ENCODE measurements around the gene ACOT7.
A peak's percentile ranks its signal among the peaks of the same experiment; 100 is the strongest.

Gene ACOT7

DNA sequence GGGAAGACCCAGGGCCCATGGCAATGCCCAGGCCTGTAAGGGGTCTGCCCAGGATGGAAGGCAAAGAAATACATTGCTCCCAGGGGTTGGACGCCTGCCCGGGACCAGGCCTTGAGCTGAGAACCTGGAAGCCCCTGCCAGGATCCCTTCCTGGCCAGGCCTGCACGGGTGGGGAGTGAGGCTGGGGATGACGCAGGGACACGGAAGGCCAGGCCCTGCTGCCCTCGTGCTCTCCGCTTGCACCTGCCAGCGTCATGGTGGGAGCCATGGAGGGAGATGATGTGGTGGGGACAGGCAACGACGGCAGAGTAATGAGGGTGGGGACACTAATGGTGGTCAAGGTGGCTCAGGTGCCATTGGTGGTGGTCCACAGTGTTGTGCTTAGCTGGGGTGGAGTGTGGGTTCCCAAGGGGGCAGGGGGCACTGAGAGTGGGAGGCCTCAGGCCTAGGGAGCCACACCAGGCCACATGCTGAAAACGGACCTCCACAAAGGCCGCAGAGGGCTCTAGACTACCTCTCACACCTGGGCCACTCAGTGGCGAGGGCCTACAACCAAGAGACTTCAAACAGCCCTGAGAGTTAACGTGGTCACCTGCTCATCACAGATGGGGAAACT lies 145.3 kb downstream of the ACOT7 start:
- Mint-ChIP-seq H3K36me3 (no peaks in the 10 kb centered on the region), H3K9me3 (no peaks in the 10 kb centered on the region), H3K4me1 (peaks cover 9% of the 10 kb centered on the region), H3K27ac (no peak overlapping the region), H3K4me3 (peak overlapping the region; percentile 23)
- DNase-seq (ENCODE audit: low spot score in 2 of 2) (no peak), ATAC-seq (no peak)

DNA sequence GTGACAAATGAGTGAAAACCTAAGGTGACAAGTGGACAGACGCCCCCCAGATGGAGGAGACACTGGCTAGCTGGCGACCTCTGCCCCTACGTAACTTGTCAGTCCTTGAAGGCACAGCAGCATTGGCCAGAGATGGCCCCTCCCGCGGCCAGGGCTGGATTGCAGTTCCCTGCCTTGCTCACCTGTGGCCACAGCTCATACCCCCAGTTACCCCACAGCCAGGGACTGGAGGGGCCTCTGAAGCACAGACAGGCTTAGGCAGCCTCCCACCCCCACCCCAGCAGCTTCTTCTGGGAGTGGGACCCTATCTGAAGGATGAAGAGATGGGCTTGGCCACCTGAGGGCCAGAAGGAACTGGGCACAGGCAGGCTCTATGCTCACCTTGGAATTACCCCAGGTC lies 145.9 kb downstream of the ACOT7 start:
- Mint-ChIP-seq H3K4me3 (no peak overlapping the region), H3K9me3 (no peaks in the 10 kb centered on the region), H3K27ac (no peak overlapping the region), H3K4me1 (peaks cover 9% of the 10 kb centered on the region), H3K36me3 (no peaks in the 10 kb centered on the region)
- DNase-seq (ENCODE audit: low spot score in 2 of 2) (no peak), ATAC-seq (no peak)

DNA sequence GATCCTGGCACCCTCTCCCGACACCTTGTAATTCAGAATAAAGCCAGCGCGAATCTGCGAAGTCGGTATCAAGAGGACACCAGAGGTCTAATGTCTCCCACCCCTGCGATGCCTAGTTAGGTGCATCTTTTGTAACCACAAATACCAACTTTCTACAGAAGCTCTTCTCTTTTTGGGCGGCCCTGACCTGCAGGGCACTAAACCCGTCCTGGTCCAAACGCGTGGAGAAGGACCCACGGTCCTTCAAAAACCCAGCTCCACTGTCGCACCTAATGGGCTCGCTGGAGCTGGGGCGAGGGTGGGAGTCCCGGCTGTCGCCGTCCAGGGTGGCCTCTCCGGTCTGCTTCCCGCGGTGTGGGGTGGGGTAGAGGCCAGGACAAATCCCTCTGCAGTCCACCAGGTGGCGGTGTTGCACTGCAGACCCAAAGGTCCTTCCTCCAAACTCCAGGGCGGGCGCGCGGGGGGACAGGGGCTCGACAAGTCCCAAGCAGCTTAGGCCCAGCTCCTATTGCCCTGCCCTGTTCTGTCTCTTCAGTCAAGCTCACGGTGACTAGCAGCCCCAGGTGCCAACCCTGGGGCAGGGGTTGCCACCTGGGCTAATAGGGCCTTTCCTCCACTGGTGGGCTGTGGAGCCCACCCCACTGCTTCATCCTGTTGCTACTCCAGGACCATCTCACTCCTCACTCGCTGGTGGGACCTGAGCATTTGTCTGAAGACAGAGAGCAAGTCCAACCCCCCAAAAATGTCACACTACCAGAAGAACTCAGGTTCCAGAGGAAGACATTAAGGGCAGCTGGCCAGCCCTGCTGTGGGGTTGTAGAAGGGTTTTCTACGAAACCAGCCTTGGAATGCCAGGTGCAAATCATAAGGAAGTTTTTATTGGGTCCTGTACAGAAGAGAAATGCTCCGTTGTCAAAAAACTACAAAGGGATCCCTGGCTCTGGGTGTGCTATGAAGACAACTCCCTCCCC lies 146.8 kb downstream of the ACOT7 start:
- Mint-ChIP-seq H3K27ac (no peak overlapping the region), H3K4me3 (peak overlapping the region; percentile 68), H3K9me3 (no peaks in the 10 kb centered on the region), H3K4me1 (peaks cover 10% of the 10 kb centered on the region), H3K36me3 (no peaks in the 10 kb centered on the region)
- peak; percentile 71 to 90 for DNase-seq (ENCODE audit: low spot score in 2 of 2)
- ATAC-seq: peak; percentile 63

DNA sequence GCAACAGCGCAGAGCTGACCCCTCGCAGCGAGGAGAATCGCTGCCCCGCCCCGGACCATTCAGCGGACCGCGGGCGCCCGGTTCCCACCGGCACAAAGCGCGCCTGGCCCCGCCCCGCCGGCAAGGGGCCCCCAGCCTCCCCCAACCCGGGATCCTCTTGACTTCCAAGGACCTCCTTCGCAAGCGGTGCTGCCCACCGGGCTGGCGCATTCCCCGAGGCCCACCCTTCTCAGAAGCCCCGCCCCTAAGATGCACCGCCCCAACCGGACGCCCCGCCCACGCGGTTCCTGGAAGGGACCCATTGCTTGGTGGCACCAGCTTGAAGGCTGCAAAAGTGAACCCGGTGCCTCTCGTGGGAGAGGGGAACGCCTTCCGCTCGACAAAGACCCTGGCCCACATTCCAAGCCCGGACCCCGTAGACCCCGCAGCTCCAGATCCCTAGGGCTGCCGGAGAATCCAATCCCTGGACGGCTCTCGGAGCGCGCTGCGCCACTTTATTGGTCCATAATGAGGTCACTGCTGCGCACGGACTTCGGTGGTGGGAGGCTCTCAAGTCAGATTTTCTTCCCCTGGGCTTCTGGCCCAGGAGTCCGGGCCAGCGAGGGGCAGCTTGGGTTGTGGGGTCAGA lies 147.6 kb downstream of the ACOT7 start:
- peak overlapping the region; percentile 68 for H3K4me3 Mint-ChIP-seq
- DNase-seq (ENCODE audit: low spot score in 2 of 2): peak; percentile 41 to 87
- H3K4me1 Mint-ChIP-seq: peaks cover 17% of the 10 kb centered on the region
- no peak for ATAC-seq
- H3K36me3 Mint-ChIP-seq: no peaks in the 10 kb centered on the region
- no peak overlapping the region for H3K27ac Mint-ChIP-seq
- H3K9me3 Mint-ChIP-seq: no peaks in the 10 kb centered on the region

DNA sequence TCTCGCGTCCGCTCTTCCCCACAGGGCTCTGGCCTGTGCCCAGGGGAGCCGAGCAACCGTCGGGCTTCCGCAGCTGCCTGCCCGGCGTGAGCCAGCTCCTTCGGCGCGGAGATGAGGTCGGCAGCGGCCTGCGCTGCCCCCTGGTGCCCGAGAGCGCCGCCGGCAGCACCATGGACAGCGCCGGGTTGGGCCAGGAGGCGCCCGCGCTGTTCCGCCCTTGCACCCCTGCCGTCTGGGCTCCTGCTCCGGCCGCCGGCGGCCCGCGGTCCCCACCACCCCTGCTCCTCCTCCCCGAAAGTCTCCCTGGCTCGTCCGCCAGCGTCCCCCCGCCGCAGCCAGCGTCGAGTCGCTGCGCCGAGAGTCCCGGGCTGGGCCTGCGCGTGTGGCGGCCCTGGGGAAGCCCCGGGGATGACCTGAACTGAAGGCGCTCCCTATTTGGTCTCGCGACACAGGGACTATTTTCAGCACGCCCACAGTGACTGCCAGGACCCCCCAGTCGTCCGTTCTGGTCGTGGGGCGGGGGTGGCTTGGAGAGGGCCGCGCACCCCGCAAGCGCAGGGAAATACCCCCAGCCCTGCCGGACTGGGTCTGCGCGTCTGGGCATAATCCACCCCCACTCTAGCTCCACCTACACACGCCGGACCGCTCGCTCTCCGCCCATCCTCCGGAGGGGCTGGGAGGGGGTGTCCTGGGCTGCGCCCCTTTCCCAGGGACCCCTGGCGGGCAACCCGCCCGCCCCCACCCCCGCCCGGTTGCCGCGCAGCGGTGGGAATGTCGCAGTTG lies 148.3 kb downstream of the ACOT7 start:
- no peaks in the 10 kb centered on the region for H3K9me3 Mint-ChIP-seq
- peak; percentile 85 to 90 for DNase-seq (ENCODE audit: low spot score in 2 of 2)
- H3K36me3 Mint-ChIP-seq: no peaks in the 10 kb centered on the region
- H3K4me3 Mint-ChIP-seq: peak overlapping the region; percentile 68
- ATAC-seq: peak; percentile 78
- peaks cover 17% of the 10 kb centered on the region for H3K4me1 Mint-ChIP-seq
- no peak overlapping the region for H3K27ac Mint-ChIP-seq

DNA sequence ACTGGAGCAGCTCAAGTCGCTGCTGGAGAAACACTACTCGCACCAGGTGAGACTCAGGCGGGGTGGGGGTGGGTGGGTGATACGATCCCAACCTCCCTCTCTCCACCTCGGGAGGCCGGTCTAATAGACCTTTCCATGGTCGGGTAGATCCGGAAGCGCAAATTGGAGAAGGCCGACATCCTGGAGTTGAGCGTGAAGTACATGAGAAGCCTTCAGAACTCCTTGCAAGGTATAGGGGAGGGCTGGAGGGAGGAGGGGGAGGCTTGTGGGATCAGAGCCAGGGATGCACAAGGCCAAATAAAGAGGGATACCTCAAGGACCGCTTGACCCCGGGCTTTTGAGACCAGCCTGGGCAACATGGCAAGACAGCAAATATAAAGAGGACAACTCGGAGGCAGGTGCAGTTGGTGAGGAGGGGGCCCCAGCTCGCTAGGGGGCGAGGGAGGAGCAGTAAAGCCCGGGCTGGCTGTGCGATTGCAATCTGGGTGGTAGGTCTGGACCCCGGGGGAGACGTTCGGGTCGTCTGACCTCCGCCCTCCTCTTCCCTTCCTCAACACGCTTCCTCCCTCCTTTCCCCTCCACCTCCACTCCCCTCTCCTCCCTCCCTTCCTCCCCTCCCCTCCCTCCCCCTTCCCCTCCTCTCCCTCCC lies 149.0 kb downstream of the ACOT7 start:
- no peak overlapping the region for H3K27ac Mint-ChIP-seq
- DNase-seq (ENCODE audit: low spot score in 2 of 2) (no peak), ATAC-seq (no peak)
- no peak overlapping the region for H3K4me3 Mint-ChIP-seq
- H3K9me3 Mint-ChIP-seq: no peaks in the 10 kb centered on the region
- H3K4me1 Mint-ChIP-seq: peaks cover 17% of the 10 kb centered on the region
- H3K36me3 Mint-ChIP-seq: no peaks in the 10 kb centered on the region

DNA sequence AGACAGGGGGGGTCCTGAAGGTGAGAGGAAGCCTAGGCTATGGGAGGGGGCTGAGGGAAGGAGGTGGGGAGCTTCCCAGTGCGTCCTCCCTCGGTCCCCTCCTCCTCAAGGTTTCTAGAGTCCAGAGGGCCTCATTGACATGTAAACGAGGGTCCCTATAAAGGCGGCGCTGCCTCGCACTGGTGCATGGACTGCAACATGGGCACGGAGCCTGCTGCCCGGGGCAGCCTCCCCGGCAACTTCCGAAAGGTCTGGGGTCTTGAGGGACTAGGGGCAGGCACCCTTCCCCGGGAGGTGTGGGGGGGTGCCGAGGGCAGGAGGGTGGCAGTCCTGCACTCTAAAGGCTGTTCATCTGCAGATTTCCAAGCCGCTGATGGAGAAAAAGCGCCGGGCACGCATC lies 149.6 kb downstream of the ACOT7 start, which contains the start of gene HES3:
HES3 (plus strand) TSS at position 187 of the 400 bp plus-strand sequence; CDS start at position 374, 187 bp downstream.
- Mint-ChIP-seq H3K4me3 (peak within 1 kb of the TSS; percentile 68), H3K36me3 (no peaks in the 10 kb centered on the region), H3K27ac (no peak within 1 kb of the TSS), H3K4me1 (peaks cover 19% of the 10 kb centered on the region), H3K9me3 (no peaks in the 10 kb centered on the region)
- DNase-seq (ENCODE audit: low spot score in 2 of 2) (no peak), ATAC-seq (no peak)

DNA sequence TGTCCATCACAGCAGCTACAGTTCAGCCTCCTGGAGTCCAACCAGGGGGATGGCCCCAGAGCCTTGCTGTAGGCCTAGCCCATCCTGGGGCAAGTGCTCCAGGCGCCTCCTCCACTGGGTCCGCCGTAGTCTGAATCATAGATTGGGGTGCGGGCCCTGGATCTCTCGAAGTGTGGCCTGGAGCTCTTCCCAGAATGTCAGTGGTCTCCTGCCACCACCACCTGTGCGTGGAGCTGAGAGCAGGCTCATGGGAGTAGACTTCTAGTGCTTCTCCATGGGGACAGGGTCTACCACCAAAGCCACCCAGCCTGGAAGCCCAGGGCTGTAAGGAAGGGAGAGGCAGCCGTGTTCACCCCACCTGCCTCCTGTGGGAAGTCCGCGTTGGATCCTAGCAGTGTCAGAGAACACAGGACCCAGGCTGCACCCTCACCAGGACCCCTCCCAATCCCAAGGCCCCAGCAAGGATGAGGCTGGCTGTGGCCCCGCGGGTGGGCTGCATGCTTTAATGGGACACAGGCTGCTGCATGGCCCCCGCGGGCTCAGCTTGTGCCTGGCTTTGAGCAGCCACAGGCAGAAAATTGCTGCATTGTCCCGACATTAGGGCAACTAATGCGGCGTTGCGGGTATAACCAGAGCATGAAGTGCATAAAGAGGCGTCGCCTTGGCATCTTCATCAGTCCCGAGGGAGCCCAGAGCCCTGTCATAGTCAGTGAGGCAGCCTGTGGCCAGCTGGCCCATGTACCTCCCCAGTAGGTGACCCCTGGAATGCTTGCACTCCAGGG lies 150.3 kb downstream of the ACOT7 start:
- H3K4me1 Mint-ChIP-seq: peaks cover 22% of the 10 kb centered on the region
- H3K36me3 Mint-ChIP-seq: no peaks in the 10 kb centered on the region
- DNase-seq (ENCODE audit: low spot score in 2 of 2): no peak
- no peaks in the 10 kb centered on the region for H3K9me3 Mint-ChIP-seq
- ATAC-seq: no peak
- H3K27ac Mint-ChIP-seq: no peak overlapping the region
- H3K4me3 Mint-ChIP-seq: no peak overlapping the region

DNA sequence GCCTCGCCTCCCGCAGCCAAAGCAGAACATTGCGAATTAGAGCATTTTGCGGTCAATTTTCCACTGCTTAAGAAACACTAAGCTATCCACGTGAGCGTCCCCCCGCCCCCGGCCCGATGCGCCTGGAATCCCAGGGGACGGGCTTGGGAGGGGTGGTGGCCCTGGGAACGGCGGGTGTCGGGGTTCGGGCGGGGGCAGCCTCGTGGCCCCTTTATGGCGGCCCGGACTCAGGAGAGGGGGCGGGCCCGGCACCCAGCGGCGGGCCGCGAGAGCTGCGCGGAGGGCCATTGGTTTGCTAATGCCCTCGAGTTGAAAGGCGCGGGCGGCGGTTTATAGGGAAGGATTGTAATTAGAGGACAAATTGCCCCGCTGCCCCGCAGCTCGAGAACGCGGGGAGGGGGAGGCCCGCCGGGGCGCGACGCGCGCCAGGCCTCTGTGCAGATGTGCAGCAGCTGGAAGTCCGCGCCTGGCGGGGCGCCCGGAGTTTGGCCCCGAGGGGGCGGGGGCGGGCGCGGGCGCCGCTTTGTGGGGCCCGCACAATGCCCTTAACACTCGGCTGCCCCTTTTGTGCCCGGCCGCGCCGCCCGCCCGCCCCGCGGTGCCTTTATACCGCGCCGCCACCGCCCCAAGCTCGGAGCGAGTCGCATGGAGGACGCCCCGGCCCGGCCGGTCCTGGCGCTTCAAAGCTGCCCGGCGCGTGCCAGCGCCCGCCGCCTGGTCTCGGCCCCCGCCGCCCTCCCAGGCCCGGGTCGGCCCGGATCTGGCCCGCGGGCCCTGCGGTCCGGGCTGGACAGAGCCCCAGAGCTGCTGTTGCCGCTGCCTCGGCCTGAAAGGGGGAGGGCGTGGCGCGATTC lies 151.5 kb downstream of the ACOT7 start:
- no peak for DNase-seq (ENCODE audit: low spot score in 2 of 2)
- peak overlapping the region; percentile 30 for H3K4me3 Mint-ChIP-seq

DNA sequence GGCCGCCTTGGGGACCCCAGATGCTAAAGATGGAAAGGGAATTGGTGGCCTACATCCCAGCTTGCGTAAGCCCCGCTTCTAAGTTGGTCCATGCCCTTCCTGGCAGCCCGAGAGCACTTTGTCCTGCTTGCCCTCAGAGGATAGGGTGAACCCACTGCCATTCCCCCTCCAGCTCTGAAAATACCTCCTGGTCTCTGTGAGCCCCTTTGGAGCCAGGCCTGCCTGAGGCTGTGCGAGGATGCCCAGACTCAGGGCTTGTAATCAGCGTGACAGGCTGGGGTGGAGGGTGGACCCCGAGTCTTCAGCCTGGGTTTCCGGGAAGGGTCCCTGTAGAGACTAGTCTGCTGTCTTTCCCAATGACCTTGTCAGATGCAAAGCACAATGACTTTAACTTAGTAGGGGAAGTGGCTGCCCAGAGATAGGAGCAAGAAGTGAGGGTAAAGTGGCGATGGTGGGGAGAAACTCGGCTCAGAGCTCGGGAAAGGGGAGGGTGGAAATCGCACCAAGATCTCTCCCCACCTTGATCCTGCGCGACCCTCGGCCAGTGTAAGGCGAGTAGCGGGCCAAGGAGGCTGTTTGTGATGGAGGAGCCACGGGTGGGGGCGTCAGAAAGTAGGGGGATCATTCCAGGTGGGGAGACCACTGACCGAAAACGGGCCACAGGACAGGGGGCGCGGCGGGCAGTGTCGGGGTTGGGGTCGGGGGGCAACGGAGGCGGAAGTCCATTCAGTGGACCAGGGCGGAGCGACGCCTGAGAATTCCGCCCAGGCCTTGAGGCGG lies 152.3 kb downstream of the ACOT7 start:
- no peak for ATAC-seq
- Mint-ChIP-seq H3K4me3 (peak overlapping the region; percentile 30), H3K36me3 (no peaks in the 10 kb centered on the region)

More for the DNA sequence above, 151.5 kb downstream of the ACOT7 start:
- ATAC-seq: no peak
- no peaks in the 10 kb centered on the region for H3K36me3 Mint-ChIP-seq
- H3K27ac Mint-ChIP-seq: no peak overlapping the region
- H3K4me1 Mint-ChIP-seq: peaks cover 22% of the 10 kb centered on the region
- no peaks in the 10 kb centered on the region for H3K9me3 Mint-ChIP-seq

DNA sequence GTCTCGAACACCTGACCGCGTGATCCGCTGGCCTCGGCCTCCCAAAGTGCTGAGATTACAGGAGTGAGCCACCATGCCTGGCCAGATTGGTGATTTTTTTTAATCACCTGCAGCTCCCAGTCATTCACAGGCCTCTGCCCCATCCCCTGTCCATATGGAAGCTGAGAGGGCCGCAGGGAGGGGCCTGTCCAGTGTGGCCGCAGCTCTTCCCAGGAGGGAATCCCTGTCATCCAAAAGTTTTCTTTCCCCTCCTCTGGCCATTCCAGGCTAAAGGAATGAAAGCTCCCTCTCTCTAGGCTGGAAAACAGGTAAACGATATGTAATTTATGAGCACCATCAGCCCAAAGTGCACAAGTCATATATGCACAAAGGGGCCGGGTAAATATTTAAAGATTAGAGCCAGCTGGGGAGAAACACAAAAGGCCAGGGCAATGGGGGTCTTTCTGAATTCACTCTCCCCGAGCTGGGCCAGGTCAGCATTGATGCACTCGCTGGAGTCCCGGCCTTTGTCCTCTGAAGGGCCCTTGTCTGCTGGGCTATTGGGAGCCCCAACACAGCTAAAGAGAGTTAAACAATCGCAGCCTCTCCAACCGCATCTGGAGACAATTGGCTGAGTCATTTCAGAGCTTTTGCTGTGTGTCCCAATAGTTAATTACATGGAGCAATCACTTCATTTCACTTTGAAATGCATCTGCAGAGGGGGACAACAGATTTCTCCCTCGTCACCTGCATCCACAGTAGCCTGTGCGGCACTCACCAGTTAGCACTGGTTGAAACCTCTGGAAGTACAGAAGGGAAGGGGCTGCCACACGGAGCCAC lies 153.4 kb downstream of the ACOT7 start:
- no peak overlapping the region for H3K27ac Mint-ChIP-seq
- no peak for ATAC-seq
- no peak for DNase-seq (ENCODE audit: low spot score in 2 of 2)
- peaks cover 13% of the 10 kb centered on the region for H3K4me1 Mint-ChIP-seq
- H3K36me3 Mint-ChIP-seq: no peaks in the 10 kb centered on the region
- H3K4me3 Mint-ChIP-seq: no peak overlapping the region
- H3K9me3 Mint-ChIP-seq: no peaks in the 10 kb centered on the region

More for the DNA sequence above, 152.3 kb downstream of the ACOT7 start:
- H3K9me3 Mint-ChIP-seq: no peaks in the 10 kb centered on the region
- DNase-seq (ENCODE audit: low spot score in 2 of 2): no peak
- H3K27ac Mint-ChIP-seq: no peak overlapping the region
- H3K4me1 Mint-ChIP-seq: peaks cover 16% of the 10 kb centered on the region

DNA sequence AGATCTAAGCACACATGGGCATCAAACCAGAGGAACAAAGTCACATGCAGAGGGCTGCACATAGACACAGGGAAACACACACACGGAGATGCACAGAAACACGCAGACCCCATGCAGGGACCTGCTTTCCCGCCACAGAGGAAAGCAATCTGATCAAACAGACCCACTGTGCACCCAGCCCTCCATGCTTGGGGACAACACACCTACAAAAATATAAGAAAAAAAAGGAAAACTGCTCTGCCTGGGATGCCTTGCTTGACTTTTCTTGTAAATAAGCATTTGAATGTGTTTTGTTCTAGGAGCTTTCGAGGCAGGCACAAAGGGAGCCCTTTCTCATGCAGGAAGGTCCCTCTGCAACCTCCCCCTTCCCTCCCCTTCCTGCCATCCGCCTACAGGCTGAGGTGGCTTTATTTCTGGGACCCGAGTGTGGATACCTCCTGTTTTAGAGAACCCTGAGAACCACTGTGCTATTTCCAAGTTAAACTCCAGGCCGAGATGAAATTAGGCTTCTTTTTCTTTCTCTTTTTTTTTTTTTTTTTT lies 154.3 kb downstream of the ACOT7 start:
- Mint-ChIP-seq H3K36me3 (no peaks in the 10 kb centered on the region), H3K4me3 (no peak overlapping the region), H3K9me3 (no peaks in the 10 kb centered on the region), H3K27ac (no peak overlapping the region), H3K4me1 (peaks cover 19% of the 10 kb centered on the region)
- DNase-seq (ENCODE audit: low spot score in 2 of 2) (no peak), ATAC-seq (no peak)
